Nephron (organoid): Measurements from ENCODE around the gene UBAC1.

Source experiments
- H3K27ac Mint-ChIP-seq, 3 experiments: 2 replicates each; pipeline ENCODE4 v1.8.0; 2020; ENCODE audit warnings: mixed read lengths in 3 of 3, mild to moderate bottlenecking in 2 of 3, moderate library complexity in 1 of 3
- H3K27me3 Mint-ChIP-seq: 2 replicates; pipeline ENCODE4 v1.8.0; 2021; ENCODE audit warnings: low read depth, mild to moderate bottlenecking, moderate library complexity, mixed read lengths
- H3K36me3 Mint-ChIP-seq: 2 replicates; pipeline ENCODE4 v1.8.0; 2020; ENCODE audit warnings: low read depth, mixed read lengths
- H3K4me1 Mint-ChIP-seq: 2 replicates; pipeline ENCODE4 v1.8.0; 2020; ENCODE audit warnings: mixed read lengths
- H3K4me3 Mint-ChIP-seq, 3 experiments: 2 replicates each; pipeline ENCODE4 v1.8.0; 2020; ENCODE audit warnings: mild to moderate bottlenecking in 3 of 3, mixed read lengths in 3 of 3, moderate library complexity in 2 of 3
- H3K9me3 Mint-ChIP-seq: 2 replicates; pipeline ENCODE4 v1.8.0; 2020; ENCODE audit warnings: mixed read lengths
- CTCF ChIP-seq, 3 experiments: fragments of 200-600 bp; sonication (generic); IDR thresholded peaks; one replicate each; pipeline ENCODE4 v1.5.0; 2021; ENCODE audit warnings: antibody characterized with exemption in 3 of 3; ENCODE audit not compliant: unreplicated experiment in 3 of 3

The UBAC1 gene

GRCh38 chr9:136007934-136008692, 46.9 kb upstream of the UBAC1 start:
- no peak for TF ChIP-seq CTCF (IDR thresholded peaks at IDR 0.05; ENCODE audit: unreplicated experiment in 3 of 3)
- no peaks in the 10 kb centered on the region for H3K36me3 Mint-ChIP-seq
- no peaks in the 10 kb centered on the region for H3K9me3 Mint-ChIP-seq
- H3K4me3 Mint-ChIP-seq: no peak overlapping the region
- H3K27ac Mint-ChIP-seq: peak overlapping the region; percentile 59 to 73 (median 60)
- no peaks in the 10 kb centered on the region for H3K27me3 Mint-ChIP-seq
- peaks cover 25% of the 10 kb centered on the region for H3K4me1 Mint-ChIP-seq

GRCh38 chr9:136007276-136007933, 46.2 kb upstream of the UBAC1 start:
- peak overlapping the region; percentile 59 to 73 (median 60) for H3K27ac Mint-ChIP-seq
- TF ChIP-seq CTCF (IDR thresholded peaks at IDR 0.05; ENCODE audit: unreplicated experiment in 3 of 3): no peak
- peaks cover 25% of the 10 kb centered on the region for H3K4me1 Mint-ChIP-seq
- H3K4me3 Mint-ChIP-seq: peak overlapping the region in 1 of 3 experiments; percentile 12
- H3K36me3 Mint-ChIP-seq: no peaks in the 10 kb centered on the region
- H3K9me3 Mint-ChIP-seq: no peaks in the 10 kb centered on the region
- no peaks in the 10 kb centered on the region for H3K27me3 Mint-ChIP-seq

- Mint-ChIP-seq H3K27ac (no peak overlapping the region), H3K4me1 (peaks cover 25% of the 10 kb centered on the region), H3K9me3 (no peaks in the 10 kb centered on the region), H3K27me3 (no peaks in the 10 kb centered on the region), H3K36me3 (no peaks in the 10 kb centered on the region), H3K4me3 (no peak overlapping the region)
- TF ChIP-seq CTCF (IDR thresholded peaks at IDR 0.05; ENCODE audit: unreplicated experiment in 3 of 3): no peak
Observed at GRCh38 chr9:136006169-136006568, 45.0 kb upstream of the UBAC1 start.

- H3K27me3 Mint-ChIP-seq: peaks cover 5% of the 10 kb centered on the region
- no peak overlapping the region for H3K4me3 Mint-ChIP-seq
- peaks cover 26% of the 10 kb centered on the region for H3K4me1 Mint-ChIP-seq
Observed at GRCh38 chr9:136004712-136005111, 43.5 kb upstream of the UBAC1 start.

GRCh38 chr9:136004219-136004618, 43.0 kb upstream of the UBAC1 start:
- Mint-ChIP-seq H3K36me3 (no peaks in the 10 kb centered on the region), H3K4me1 (peaks cover 26% of the 10 kb centered on the region), H3K4me3 (no peak overlapping the region), H3K27ac (no peak overlapping the region), H3K27me3 (peaks cover 5% of the 10 kb centered on the region), H3K9me3 (no peaks in the 10 kb centered on the region)
- TF ChIP-seq CTCF (IDR thresholded peaks at IDR 0.05; ENCODE audit: unreplicated experiment in 3 of 3): no peak

More at GRCh38 chr9:136004712-136005111, 43.5 kb upstream of the UBAC1 start:
- H3K36me3 Mint-ChIP-seq: no peaks in the 10 kb centered on the region
- no peaks in the 10 kb centered on the region for H3K9me3 Mint-ChIP-seq
- TF ChIP-seq CTCF (IDR thresholded peaks at IDR 0.05; ENCODE audit: unreplicated experiment in 3 of 3): no peak
- H3K27ac Mint-ChIP-seq: no peak overlapping the region
